IgD-negative memory B cell (primary cell): ENCODE data around the gene ZSCAN4. TPM values are rescaled to one million over a fixed set of nuclear protein-coding genes. Genes with fewer than 3 reads are reported as not detected.

Source experiments
- H3K27ac Mint-ChIP-seq, 3 donors: one replicate each; pipeline ENCODE4 v1.8.0; 2020 to 2022; ENCODE audit warnings: mild to moderate bottlenecking in 3 of 3, mixed read lengths in 3 of 3, moderate library complexity in 1 of 3
- H3K27me3 Mint-ChIP-seq: one replicate; pipeline ENCODE4 v1.8.0; 2021; ENCODE audit warnings: mixed read lengths
- H3K36me3 Mint-ChIP-seq: one replicate; pipeline ENCODE4 v1.8.0; 2020; ENCODE audit warnings: mild to moderate bottlenecking, mixed read lengths
- H3K4me1 Mint-ChIP-seq, 3 donors: one replicate each; pipeline ENCODE4 v1.8.0; 2020 to 2022; ENCODE audit warnings: mixed read lengths in 3 of 3, mild to moderate bottlenecking in 1 of 3
- H3K4me3 Mint-ChIP-seq, 4 donors: one replicate each; pipeline ENCODE4 v1.8.0; 2020 to 2022; ENCODE audit warnings: mild to moderate bottlenecking in 4 of 4, mixed read lengths in 4 of 4, moderate library complexity in 3 of 4
- H3K9me3 Mint-ChIP-seq, 3 donors: one replicate each; pipeline ENCODE4 v1.8.0; 2020 to 2021; ENCODE audit warnings: mixed read lengths in 3 of 3, mild to moderate bottlenecking in 1 of 3
- polyA plus RNA-seq: library from polyadenylated mRNA; unstranded; fragments of 300-500 nt; fragmentation: Illumina TruSeq; gene quantifications from one replicate; pipeline ENCODE4 v1.2.3, GENCODE V29; 2021

ZSCAN4 gene
- polyA plus RNA-seq, 1 donor from 2014 or later, result not detected

DNA sequence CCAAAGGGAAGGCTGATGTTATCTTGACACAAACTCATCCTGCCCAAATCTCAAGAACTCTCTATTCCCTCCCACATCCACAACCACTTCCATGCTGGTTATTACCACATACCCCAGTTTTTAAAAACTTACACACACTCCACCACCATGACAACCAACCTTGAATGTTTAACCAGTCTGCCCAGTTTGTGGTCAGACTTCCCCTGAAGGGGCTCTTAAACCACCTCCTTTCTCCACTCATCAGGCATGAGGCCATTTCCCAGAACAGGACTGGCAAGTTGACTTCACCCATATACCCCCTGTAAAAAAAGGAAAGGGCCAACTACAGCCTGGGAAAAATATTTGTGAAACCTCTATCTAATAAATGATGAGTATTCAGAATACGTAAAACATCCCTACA lies 12.4 kb upstream of the ZSCAN4 start:
- H3K9me3 Mint-ChIP-seq, result peaks cover 5 to 21% (median 18%) of the 10 kb centered on the region in 3 donors
- no peak overlapping the region for H3K27ac Mint-ChIP-seq
- no peaks in the 10 kb centered on the region for H3K4me1 Mint-ChIP-seq
- peaks cover 15% of the 10 kb centered on the region for H3K27me3 Mint-ChIP-seq
- H3K36me3 Mint-ChIP-seq, result no peaks in the 10 kb centered on the region
- H3K4me3 Mint-ChIP-seq, result no peak overlapping the region

DNA sequence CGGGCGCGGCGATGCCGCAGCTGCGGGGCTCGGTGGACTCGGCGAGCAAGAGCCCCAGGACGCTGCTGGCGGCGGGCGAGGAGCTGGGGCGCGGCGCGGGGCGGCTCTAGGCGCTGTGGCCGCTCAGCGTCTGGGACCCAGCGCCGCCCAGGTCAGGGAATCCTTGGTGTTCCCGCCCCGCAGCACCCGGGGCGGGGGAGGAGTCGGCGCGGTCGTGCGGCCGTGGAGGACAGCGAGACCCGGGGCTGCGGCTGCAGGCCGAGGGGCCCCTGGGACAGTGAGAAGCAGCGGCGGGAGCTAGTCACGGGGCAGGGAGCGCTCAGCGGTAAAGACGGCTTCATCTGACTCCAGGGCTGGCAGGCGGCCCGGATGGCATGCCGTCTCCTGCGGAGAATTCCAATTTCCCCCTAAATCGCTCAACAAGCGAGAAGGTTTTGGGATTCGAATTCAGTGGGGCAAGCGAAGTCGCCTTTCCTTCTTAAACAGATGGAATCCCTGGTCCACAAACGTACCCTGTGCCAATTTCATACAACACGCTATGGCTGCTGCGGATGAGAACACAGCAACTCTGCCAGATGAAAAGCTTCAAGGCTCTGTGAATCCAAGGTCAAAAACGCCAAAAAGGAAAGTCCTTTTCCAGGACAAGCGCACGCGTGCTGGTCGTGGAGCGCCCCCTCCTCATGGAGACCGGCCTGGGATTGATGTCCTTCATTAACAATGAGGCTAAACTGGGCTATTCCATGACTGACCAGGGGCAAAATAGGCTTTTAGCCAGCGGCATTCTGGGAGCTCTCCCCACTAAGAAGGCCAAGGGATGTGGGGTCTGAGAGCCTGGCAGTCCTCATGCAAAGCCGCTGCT lies 4.2 kb upstream of the ZSCAN4 start:
- Mint-ChIP-seq H3K4me3 (peak overlapping the region in 3 of 4 donors; percentile 38 to 93 (median 81)), H3K27ac (no peak overlapping the region), H3K4me1 (peaks cover 0 to 1% (median 0%) of the 10 kb centered on the region in 3 donors), H3K36me3 (no peaks in the 10 kb centered on the region), H3K9me3 (peaks cover 0 to 3% (median 0%) of the 10 kb centered on the region in 3 donors), H3K27me3 (peaks cover 29% of the 10 kb centered on the region)

DNA sequence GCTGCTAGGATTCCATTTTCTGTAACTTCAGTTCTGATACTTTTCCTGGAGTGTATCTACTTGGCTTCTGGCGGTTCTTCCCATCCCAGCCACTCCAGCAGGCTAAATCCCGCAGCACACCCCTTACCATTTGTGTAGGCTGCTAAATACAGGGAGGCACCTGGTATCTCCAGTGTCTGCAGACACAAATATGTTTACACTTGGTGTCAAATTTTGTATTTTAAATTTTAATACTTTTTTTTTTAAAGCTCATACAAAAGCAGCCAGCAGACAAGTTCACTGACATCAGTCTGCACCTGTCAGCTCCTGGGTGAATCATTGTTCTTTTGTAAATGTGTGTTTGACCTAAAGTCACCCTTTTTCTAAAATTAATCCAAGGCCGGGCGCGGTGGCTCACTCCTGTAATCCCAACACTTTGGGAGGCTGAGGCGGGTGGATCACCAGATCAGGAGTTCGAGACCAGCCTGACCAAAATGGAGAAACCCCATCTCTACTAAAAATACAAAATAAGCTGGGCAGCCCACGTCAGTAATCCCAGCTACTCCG lies 3.4 kb upstream of the ZSCAN4 start:
- H3K36me3 Mint-ChIP-seq, result no peaks in the 10 kb centered on the region
- H3K4me1 Mint-ChIP-seq, result peaks cover 0 to 1% (median 0%) of the 10 kb centered on the region in 3 donors
- H3K9me3 Mint-ChIP-seq, result peaks cover 0 to 3% (median 0%) of the 10 kb centered on the region in 3 donors
- peaks cover 29% of the 10 kb centered on the region for H3K27me3 Mint-ChIP-seq
- no peak overlapping the region for H3K27ac Mint-ChIP-seq
- H3K4me3 Mint-ChIP-seq, result peak overlapping the region in 1 of 4 donors; percentile 5

DNA sequence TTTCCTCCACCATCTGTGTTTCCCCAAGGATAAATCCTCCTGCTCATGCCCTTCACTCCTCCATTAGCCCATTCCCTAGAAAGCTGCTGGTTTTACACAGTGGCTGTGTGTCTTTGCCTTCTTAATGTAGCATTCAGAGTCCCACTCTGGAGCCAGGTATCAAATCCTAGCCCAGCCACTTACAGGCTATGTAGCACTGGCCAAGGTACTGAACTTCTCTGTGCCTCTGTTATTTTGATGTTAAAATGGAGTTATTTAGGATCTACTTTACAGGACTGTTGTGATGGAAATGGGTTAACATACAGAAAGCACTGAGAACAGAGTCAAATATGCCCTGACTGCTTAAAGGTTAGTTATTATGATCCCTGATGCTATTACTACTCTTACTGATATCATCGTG lies 1.5 kb upstream of the ZSCAN4 start:
- peaks cover 25% of the 10 kb centered on the region for H3K27me3 Mint-ChIP-seq
- peaks cover 0 to 1% (median 1%) of the 10 kb centered on the region in 3 donors for H3K4me1 Mint-ChIP-seq
- H3K27ac Mint-ChIP-seq, result no peak overlapping the region
- no peak overlapping the region for H3K4me3 Mint-ChIP-seq
- peaks cover 0 to 3% (median 3%) of the 10 kb centered on the region in 3 donors for H3K9me3 Mint-ChIP-seq
- no peaks in the 10 kb centered on the region for H3K36me3 Mint-ChIP-seq

DNA sequence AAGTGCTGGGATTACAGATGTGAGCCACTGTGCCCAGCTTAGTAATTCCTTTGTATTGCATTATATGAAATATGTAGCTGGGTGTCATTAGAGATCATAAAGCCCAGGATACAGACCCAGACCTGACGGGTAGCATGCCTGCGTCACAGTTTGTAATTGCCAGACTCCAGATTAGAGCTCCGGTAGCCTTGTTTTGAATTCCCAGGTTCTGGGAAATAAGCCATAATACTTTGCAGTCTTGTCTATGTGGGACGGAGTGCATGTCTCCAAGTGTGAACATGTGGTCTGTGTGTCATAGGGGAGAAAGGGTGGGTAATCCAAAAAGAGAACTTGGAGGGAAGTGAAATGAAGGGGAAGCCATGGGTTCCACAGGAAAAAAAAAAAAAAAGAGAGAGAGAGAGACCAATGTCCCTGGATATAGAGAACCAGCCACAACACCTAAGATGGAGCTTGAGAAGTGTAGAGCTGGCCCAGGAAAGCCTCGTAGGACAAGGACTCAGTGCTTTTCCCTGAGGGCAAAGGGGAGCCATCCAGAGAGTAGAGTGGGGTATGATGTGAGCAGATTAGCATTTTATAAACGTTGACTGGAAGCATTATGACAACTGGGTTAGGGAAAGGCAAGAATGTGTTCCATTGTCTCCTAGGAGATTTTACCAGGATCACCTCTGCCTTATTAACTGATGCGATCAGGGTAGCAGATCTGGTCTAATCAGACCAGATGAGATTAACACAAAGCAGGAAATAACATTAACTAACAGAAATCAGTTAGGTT lies 2.6 kb downstream of the ZSCAN4 start:
- peaks cover 0 to 1% (median 0%) of the 10 kb centered on the region in 3 donors for H3K4me1 Mint-ChIP-seq
- peaks cover 3 to 7% (median 4%) of the 10 kb centered on the region in 3 donors for H3K9me3 Mint-ChIP-seq
- H3K4me3 Mint-ChIP-seq, result no peak overlapping the region
- peaks cover 7% of the 10 kb centered on the region for H3K27me3 Mint-ChIP-seq
- peak overlapping the region in 1 of 3 donors; percentile 21 for H3K27ac Mint-ChIP-seq
- no peaks in the 10 kb centered on the region for H3K36me3 Mint-ChIP-seq

DNA sequence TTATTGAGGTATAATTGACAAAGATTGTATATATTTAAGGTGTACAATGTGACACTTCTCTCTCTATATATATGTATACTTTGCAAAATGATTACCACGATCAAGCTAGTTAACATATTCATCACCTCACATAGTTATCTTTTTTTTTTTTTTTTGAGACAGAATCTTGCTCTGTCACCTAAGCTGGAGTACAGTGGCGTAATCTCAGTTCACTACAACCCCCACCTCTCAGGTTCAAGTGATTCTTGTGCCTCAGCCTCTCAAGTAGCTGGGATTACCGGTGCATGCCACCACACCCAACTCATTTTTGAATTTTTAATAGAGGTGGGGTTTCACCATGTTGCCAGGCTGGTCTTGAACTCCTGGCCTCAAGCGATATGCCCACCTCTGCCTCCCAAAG lies 3.7 kb downstream of the ZSCAN4 start:
- Mint-ChIP-seq H3K27me3 (peaks cover 7% of the 10 kb centered on the region), H3K9me3 (peaks cover 3 to 8% (median 4%) of the 10 kb centered on the region in 3 donors), H3K4me1 (peaks cover 0 to 1% (median 0%) of the 10 kb centered on the region in 3 donors), H3K4me3 (no peak overlapping the region), H3K36me3 (peaks cover 3% of the 10 kb centered on the region), H3K27ac (no peak overlapping the region)

DNA sequence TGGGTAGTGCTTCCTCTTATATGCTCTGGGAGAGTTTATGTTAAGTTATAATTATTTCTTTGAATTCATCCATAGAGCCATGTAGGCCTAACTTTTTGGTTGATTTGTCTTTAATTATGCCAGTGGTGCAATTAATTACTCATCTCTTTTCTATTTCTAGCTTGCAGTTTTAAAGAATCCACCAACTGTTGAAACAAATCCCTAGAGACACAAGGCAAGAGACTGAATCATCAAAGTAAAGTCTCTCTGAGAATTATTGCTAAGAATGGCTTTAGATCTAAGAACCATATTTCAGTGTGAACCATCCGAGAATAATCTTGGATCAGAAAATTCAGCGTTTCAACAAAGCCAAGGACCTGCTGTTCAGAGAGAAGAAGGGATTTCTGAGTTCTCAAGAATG lies 7.1 kb downstream of the ZSCAN4 start:
- H3K9me3 Mint-ChIP-seq, result peaks cover 1 to 15% (median 7%) of the 10 kb centered on the region in 3 donors
- no peak overlapping the region for H3K4me3 Mint-ChIP-seq
- H3K4me1 Mint-ChIP-seq, result peaks cover 0 to 1% (median 0%) of the 10 kb centered on the region in 3 donors
- H3K36me3 Mint-ChIP-seq, result peaks cover 5% of the 10 kb centered on the region
- no peaks in the 10 kb centered on the region for H3K27me3 Mint-ChIP-seq
- no peak overlapping the region for H3K27ac Mint-ChIP-seq

DNA sequence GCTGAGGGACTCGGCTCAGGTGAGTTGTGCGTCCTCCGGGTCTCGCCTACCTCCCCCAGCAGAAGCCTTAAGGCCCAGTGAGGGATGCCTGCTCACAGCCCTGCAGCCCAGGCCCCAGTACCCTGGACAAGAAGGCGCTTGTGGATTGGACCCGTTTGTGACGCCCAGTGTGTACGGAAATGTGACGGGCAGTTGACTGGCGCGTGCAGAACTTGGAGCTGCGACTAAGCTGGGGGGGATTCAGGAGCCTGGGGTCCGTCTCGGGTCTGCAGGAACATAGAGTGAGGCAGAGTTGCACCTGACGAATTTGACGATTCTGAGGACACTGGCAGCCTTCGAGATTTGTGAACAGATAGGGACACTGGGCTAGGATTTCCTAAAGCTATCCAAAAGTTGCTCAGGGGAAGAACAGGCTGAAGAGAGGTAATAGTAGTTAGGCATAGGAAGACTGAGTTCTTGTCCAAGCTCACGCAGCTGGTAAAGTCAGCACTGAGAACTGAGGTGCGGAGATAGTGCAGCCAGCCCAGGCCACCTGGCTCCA lies 13.6 kb downstream of the ZSCAN4 start:
- H3K36me3 Mint-ChIP-seq, result peaks cover 45% of the 10 kb centered on the region
- peak overlapping the region; percentile 88 to 99 (median 98) for H3K4me3 Mint-ChIP-seq
- peak overlapping the region; percentile 65 to 99 (median 95) for H3K27ac Mint-ChIP-seq
- H3K9me3 Mint-ChIP-seq, result peaks cover 10 to 50% (median 43%) of the 10 kb centered on the region in 3 donors
- H3K4me1 Mint-ChIP-seq, result peaks cover 19 to 32% (median 24%) of the 10 kb centered on the region in 3 donors
- no peaks in the 10 kb centered on the region for H3K27me3 Mint-ChIP-seq

DNA sequence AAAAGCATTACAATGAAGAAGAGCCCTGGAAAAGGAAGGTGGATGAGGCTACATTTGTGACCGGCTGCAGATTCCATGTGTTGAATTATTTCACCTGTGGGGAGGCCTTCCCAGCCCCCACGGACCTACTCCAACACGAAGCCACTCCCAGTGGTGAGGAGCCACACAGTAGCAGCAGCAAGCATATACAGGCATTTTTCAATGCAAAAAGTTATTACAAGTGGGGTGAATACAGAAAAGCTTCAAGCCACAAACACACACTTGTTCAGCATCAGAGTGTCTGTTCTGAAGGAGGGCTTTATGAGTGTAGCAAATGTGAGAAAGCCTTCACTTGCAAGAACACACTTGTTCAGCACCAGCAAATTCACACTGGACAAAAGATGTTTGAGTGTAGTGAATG lies 18.0 kb downstream of the ZSCAN4 start:
- peaks cover 12 to 49% (median 46%) of the 10 kb centered on the region in 3 donors for H3K9me3 Mint-ChIP-seq
- no peak overlapping the region for H3K27ac Mint-ChIP-seq

DNA sequence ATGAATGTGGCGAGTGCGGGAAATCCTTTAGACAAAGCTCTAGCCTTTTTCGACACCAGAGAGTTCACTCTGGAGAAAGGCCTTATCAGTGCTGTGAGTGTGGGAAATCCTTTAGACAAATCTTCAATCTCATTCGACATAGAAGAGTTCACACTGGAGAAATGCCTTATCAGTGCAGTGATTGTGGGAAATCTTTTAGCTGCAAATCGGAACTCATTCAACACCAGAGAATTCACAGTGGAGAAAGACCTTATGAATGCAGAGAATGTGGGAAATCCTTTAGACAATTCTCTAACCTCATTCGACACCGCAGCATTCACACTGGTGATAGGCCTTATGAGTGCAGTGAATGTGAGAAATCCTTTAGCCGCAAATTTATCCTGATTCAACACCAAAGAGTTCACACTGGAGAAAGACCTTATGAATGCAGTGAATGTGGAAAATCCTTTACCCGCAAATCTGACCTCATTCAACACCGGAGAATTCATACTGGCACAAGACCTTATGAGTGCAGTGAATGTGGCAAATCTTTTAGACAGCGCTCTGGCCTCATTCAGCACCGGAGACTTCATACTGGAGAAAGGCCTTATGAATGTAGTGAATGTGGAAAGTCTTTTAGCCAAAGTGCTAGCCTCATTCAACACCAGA lies 18.8 kb downstream of the ZSCAN4 start:
- H3K27ac Mint-ChIP-seq, result no peak overlapping the region
- no peaks in the 10 kb centered on the region for H3K27me3 Mint-ChIP-seq
- peaks cover 12 to 49% (median 42%) of the 10 kb centered on the region in 3 donors for H3K9me3 Mint-ChIP-seq
- no peak overlapping the region for H3K4me3 Mint-ChIP-seq
- peaks cover 9 to 21% (median 17%) of the 10 kb centered on the region in 3 donors for H3K4me1 Mint-ChIP-seq
- H3K36me3 Mint-ChIP-seq, result peaks cover 57% of the 10 kb centered on the region

More for the DNA sequence above, 18.0 kb downstream of the ZSCAN4 start:
- Mint-ChIP-seq H3K4me1 (peaks cover 16 to 27% (median 19%) of the 10 kb centered on the region in 3 donors), H3K27me3 (no peaks in the 10 kb centered on the region), H3K36me3 (peaks cover 58% of the 10 kb centered on the region), H3K4me3 (peak overlapping the region in 3 of 4 donors; percentile 22 to 79 (median 75))

DNA sequence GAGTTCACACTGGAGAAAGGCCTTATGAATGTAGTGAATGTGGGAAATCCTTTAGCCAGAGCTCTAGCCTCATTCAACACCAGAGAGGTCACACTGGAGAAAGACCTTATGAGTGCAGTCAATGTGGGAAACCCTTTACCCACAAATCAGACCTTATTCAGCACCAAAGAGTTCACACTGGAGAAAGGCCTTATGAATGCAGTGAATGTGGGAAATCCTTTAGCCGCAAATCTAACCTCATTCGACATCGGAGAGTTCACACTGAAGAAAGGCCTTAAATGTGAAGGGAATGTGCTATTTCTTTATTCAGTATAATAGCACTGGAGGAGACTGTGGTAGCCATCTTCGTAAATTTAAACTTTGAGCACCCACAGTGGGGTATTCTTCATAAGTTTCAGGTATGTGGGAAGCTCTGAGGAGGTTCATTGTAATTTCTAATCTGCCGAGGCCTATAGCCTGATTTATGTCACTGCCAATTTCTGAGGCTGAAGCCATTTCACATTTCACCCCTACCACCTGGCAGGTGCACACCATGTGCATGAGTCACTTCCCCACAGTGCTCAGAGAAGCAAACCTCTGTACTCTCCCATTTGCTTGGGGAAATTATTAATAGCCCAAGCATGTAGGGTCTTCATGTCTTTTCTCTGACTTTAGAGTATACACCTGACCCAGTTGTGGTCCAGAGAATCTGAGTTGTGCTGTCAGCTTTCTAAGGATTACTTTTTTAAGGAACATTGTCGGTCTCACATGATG lies 19.5 kb downstream of the ZSCAN4 start:
- peaks cover 2 to 14% (median 10%) of the 10 kb centered on the region in 3 donors for H3K4me1 Mint-ChIP-seq
- H3K36me3 Mint-ChIP-seq, result peaks cover 50% of the 10 kb centered on the region
- H3K4me3 Mint-ChIP-seq, result peak overlapping the region in 1 of 4 donors; percentile 26
- H3K27ac Mint-ChIP-seq, result no peak overlapping the region
- no peaks in the 10 kb centered on the region for H3K27me3 Mint-ChIP-seq
- H3K9me3 Mint-ChIP-seq, result peaks cover 12 to 47% (median 40%) of the 10 kb centered on the region in 3 donors

DNA sequence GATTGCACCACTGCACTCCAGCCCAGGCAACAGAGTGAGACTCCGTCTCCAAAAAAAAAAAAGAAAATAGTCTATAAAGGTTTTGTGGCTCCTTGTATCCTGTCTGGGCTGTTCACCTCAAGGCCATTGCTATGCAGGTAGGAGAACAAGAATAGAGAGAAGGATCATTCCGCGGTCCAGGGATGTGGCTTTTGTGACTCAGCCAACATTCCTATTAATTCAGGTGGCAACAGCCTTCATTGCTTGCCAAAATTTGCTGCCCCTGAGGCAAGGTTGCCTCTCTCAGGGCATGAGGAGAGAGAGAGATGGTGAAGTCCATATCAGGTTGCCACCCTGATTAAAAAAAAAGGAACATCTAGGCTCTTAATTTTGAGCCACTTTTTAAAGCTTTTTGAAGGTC lies 21.0 kb downstream of the ZSCAN4 start:
- Mint-ChIP-seq H3K9me3 (peaks cover 12 to 38% (median 25%) of the 10 kb centered on the region in 3 donors), H3K27me3 (no peaks in the 10 kb centered on the region), H3K27ac (peak overlapping the region in 1 of 3 donors; percentile 80), H3K4me1 (peaks cover 0 to 6% (median 5%) of the 10 kb centered on the region in 3 donors), H3K4me3 (no peak overlapping the region), H3K36me3 (peaks cover 48% of the 10 kb centered on the region)

DNA sequence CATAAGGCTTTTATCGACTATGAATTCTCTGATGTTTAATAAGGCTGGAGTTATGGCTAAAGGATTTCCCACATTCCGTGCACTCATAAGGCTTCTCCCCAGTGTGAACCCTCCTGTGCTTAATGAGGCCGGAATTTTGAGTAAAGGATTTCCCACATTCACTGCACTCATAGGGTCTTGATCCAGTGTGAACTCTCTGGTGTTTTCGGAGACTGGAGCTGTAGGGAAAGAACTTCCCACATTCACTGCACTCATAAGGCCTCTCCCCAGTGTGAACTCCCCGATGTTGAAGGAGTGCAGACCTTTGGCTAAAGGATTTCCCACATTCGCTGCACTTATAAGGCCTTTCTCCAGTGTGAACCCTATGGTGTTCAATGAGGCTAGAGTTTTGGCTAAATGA lies 32.9 kb downstream of the ZSCAN4 start:
- no peak overlapping the region for H3K27ac Mint-ChIP-seq
- peaks cover 49% of the 10 kb centered on the region for H3K36me3 Mint-ChIP-seq
- H3K27me3 Mint-ChIP-seq, result no peaks in the 10 kb centered on the region
- no peak overlapping the region for H3K4me3 Mint-ChIP-seq
- H3K4me1 Mint-ChIP-seq, result peaks cover 5 to 15% (median 8%) of the 10 kb centered on the region in 3 donors
- peaks cover 12 to 42% (median 22%) of the 10 kb centered on the region in 3 donors for H3K9me3 Mint-ChIP-seq
